ENCODE measurements around the gene ZFR2. TPM values are rescaled to one million over a fixed set of nuclear protein-coding genes. Genes with fewer than 3 reads are reported as not detected.

The ZFR2 gene
- total and polyA plus RNA-seq, 2 of the 8 experiments (the other 6 are each of a cell fraction or from before 2014, with no cell fraction given) = 14.5 to 28.4 TPM

GRCh38 chr19:3831601-3832000, 37.2 kb downstream of the ZFR2 start:
- Histone ChIP-seq H3K4me3 (ENCODE audit: extremely low read depth in 1 of 4, insufficient read depth in 2 of 4, low read depth in 3 of 4, low read length in 4 of 4) (no peak overlapping the region), H3K79me2 (ENCODE audit: control insufficient read depth in 1 of 2, insufficient read depth in 2 of 2, low read length in 2 of 2) (no peaks in the 10 kb centered on the region), H4K20me1 (replicated peaks in 1 of 2; ENCODE audit: control insufficient read depth in 1 of 2, insufficient read depth in 2 of 2, low read length in 2 of 2) (peaks cover 0 to 3% of the 10 kb centered on the region in 2 experiments), H3K4me2 (ENCODE audit: insufficient read depth in 1 of 2, low read depth in 2 of 2, low read length in 2 of 2) (no peak overlapping the region), H3K18ac (ENCODE audit: extremely low read depth, low read length) (no peak overlapping the region), H3K4ac (replicated peaks; ENCODE audit: insufficient read length, low read depth, low read length) (no peak overlapping the region), H3K9ac (replicated peaks in 1 of 4; ENCODE audit: extremely low read depth in 1 of 4, low read depth in 3 of 4, low read length in 3 of 4) (no peak overlapping the region), H3K14ac (ENCODE audit: insufficient read length) (no peak overlapping the region), H2BK120ac (replicated peaks; ENCODE audit: low read depth, low read length) (no peak overlapping the region), H3K36me3 (ENCODE audit: control insufficient read depth in 2 of 4, insufficient read depth in 4 of 4, low read length in 3 of 4) (no peaks in the 10 kb centered on the region), H3K56ac (replicated peaks; ENCODE audit: insufficient read length, low read depth, low read length) (no peak overlapping the region), H2AK5ac (ENCODE audit: low read depth, low read length) (no peak overlapping the region), H3K27ac (ENCODE audit: low read depth, low read length) (no peak overlapping the region), H2BK20ac (ENCODE audit: low read length) (no peak overlapping the region), H3K79me1 (ENCODE audit: low read depth, low read length) (no peaks in the 10 kb centered on the region), H2BK15ac (ENCODE audit: low read length) (no peak overlapping the region), H2AFZ (ENCODE audit: low read length) (no peak overlapping the region), H2BK5ac (ENCODE audit: low read depth, low read length) (no peak overlapping the region), H3K4me1 (replicated peaks in 1 of 4; ENCODE audit: control insufficient read depth in 3 of 4, insufficient read depth in 4 of 4, low read length in 3 of 4) (no peaks in the 10 kb centered on the region), H3K23me2 (ENCODE audit: low read depth, low read length) (peaks cover 2% of the 10 kb centered on the region; the same call in 1 of the 2 replicates), H4K91ac (replicated peaks; ENCODE audit: insufficient read length, low read length) (no peak overlapping the region), H4K5ac (ENCODE audit: insufficient read length, low read depth, low read length) (no peak overlapping the region), H3K23ac (ENCODE audit: insufficient read length) (no peak overlapping the region), H2BK12ac (ENCODE audit: low read depth, low read length) (no peak overlapping the region), H3K27me3 (replicated peaks in 1 of 4; ENCODE audit: control insufficient read depth in 3 of 4, extremely low read depth in 1 of 4, insufficient read depth in 3 of 4, low read length in 3 of 4) (no peaks in the 10 kb centered on the region; a peak in 1 of 7 replicates), H3K9me3 (ENCODE audit: insufficient read depth in 2 of 2, low read depth in 1 of 2, low read length in 1 of 2) (no peaks in the 10 kb centered on the region), H4K8ac (ENCODE audit: extremely low read depth, insufficient read depth, low read length) (0 out of 2 replicates have a peak overlapping the region, but pooled peaks have one; percentile 51)
- TF ChIP-seq RXRA (IDR thresholded peaks at IDR 0.05; ENCODE audit: insufficient read depth, low read depth, low read length) (no peak), TAF1 (IDR thresholded peaks at IDR 0.05; ENCODE audit: low read depth, low read length) (no peak), CBX8 (IDR thresholded peaks at IDR 0.05; ENCODE audit: borderline replicate concordance, low read depth, low read length) (no peak), BRCA1 (IDR thresholded peaks at IDR 0.05; ENCODE audit: low read depth, low read length) (no peak), MAFK (IDR thresholded peaks at IDR 0.05; ENCODE audit: low read depth, low read length) (no peak), CHD2 (IDR thresholded peaks at IDR 0.05; ENCODE audit: low read length) (no peak), CEBPB (IDR thresholded peaks at IDR 0.05; ENCODE audit: low read depth, low read length) (no peak), FOSL1 (IDR thresholded peaks at IDR 0.05; ENCODE audit: insufficient read depth, low read depth, low read length) (no peak), MAX (IDR thresholded peaks at IDR 0.05) (no peak), HDAC2 (IDR thresholded peaks at IDR 0.05; ENCODE audit: borderline replicate concordance in 1 of 2, low read depth in 2 of 2, low read length in 2 of 2) (no peak), JUN (IDR thresholded peaks at IDR 0.05; ENCODE audit: low read depth, low read length) (no peak)
- ChIA-PET POLR2A (ENCODE audit: partially characterized antibody) (interaction anchor here (0.5 to 1.6 kb wide), 6 partner anchors 9 to 480 kb away, joined by 3 to 5 read pairs (median 4); partner anchors contain the start of gene EEF2), CTCF (ENCODE audit: partially characterized antibody) (interaction anchor here (0.6 to 2.8 kb wide), 7 partner anchors 10 to 123 kb away, joined by 3 to 14 read pairs (median 3); no protein-coding TSS in a partner anchor)
- FAIRE-seq (no peak), DNase-seq (ENCODE audit: low read depth in 1 of 2, low spot score in 2 of 2) (no peak)
- 85% methylated on average over 18 of the region's 19 CpGs; no CpG with 5 or more reads in 1 of the 2 experiments for WGBS, 2 experiments (ENCODE audit: extremely low coverage in 1 of 2, insufficient coverage in 1 of 2, insufficient read length in 1 of 2, insufficient replicate concordance in 2 of 2, low coverage in 1 of 2, low lambda C conversion rate in 2 of 2, missing lambda C conversion rate in 1 of 2)

All from H1 (cell line).